GM18951 (cell line): ENCODE measurements around the gene PLXNA4.

Experiments
- POLR2A ChIP-seq: IDR thresholded peaks from 4 replicates; pipeline ENCODE4 v1.6.1; 2011; ENCODE audit warnings: mild to moderate bottlenecking; ENCODE audit not compliant: insufficient read length, insufficient read depth; ENCODE audit errors: extremely low read depth
- in situ Hi-C: fragments of 300-500 bp; cut with MboI; formaldehyde crosslinking; loops from one replicate; pipeline ENCODE4 v1.12.0; 2022; ENCODE audit warnings: low sequenced_read_pairs, mixed read lengths, inconsistent platforms; ENCODE audit not compliant: unreplicated experiment

Gene PLXNA4

GRCh38 chr7:132415259-132415658, 161.0 kb downstream of the PLXNA4 start:
- TF ChIP-seq POLR2A = no peak
- in situ Hi-C loops = no loop called here

- in situ Hi-C loops = no loop called here
- no peak for TF ChIP-seq POLR2A
These were observed 161.4 kb downstream of the PLXNA4 start for GRCh38 chr7:132414857-132415256.

- in situ Hi-C loops = no loop called here
- no peak for TF ChIP-seq POLR2A
These were observed 163.8 kb downstream of the PLXNA4 start for GRCh38 chr7:132412435-132412834.

- in situ Hi-C loops = no loop called here
- no peak for TF ChIP-seq POLR2A
These were observed 165.3 kb downstream of the PLXNA4 start for GRCh38 chr7:132410861-132411541.

- in situ Hi-C loops = no loop called here
- no peak for TF ChIP-seq POLR2A
These were observed 165.9 kb downstream of the PLXNA4 start for GRCh38 chr7:132410385-132410784.

- no peak for TF ChIP-seq POLR2A
- in situ Hi-C loops = no loop called here
These were observed 168.5 kb downstream of the PLXNA4 start for GRCh38 chr7:132407764-132408163.

- no peak for TF ChIP-seq POLR2A
- in situ Hi-C loops = no loop called here
These were observed 170.2 kb downstream of the PLXNA4 start for GRCh38 chr7:132406039-132406438.

- in situ Hi-C loops = no loop called here
- no peak for TF ChIP-seq POLR2A
These were observed 172.0 kb downstream of the PLXNA4 start for GRCh38 chr7:132404261-132404660.

GRCh38 chr7:132403465-132404110, 172.7 kb downstream of the PLXNA4 start:
- no peak for TF ChIP-seq POLR2A
- in situ Hi-C loops = no loop called here

GRCh38 chr7:132402751-132403245, 173.5 kb downstream of the PLXNA4 start:
- no peak for TF ChIP-seq POLR2A
- in situ Hi-C loops = no loop called here

GRCh38 chr7:132402096-132402495, 174.2 kb downstream of the PLXNA4 start:
- in situ Hi-C loops = no loop called here
- TF ChIP-seq POLR2A = no peak

- in situ Hi-C loops = no loop called here
These were observed 175.6 kb downstream of the PLXNA4 start for GRCh38 chr7:132400561-132401142.

GRCh38 chr7:132399367-132399766, 176.9 kb downstream of the PLXNA4 start:
- no peak for TF ChIP-seq POLR2A
- in situ Hi-C loops = no loop called here

More at GRCh38 chr7:132400561-132401142, 175.6 kb downstream of the PLXNA4 start:
- no peak for TF ChIP-seq POLR2A
